8988T (cell line): ENCODE measurements around the gene DNAH12.

ENCODE experiments used
- DNase-seq: peaks from one replicate; pipeline ENCODE4 v3.0.0; 2011

DNAH12 gene, protein sequence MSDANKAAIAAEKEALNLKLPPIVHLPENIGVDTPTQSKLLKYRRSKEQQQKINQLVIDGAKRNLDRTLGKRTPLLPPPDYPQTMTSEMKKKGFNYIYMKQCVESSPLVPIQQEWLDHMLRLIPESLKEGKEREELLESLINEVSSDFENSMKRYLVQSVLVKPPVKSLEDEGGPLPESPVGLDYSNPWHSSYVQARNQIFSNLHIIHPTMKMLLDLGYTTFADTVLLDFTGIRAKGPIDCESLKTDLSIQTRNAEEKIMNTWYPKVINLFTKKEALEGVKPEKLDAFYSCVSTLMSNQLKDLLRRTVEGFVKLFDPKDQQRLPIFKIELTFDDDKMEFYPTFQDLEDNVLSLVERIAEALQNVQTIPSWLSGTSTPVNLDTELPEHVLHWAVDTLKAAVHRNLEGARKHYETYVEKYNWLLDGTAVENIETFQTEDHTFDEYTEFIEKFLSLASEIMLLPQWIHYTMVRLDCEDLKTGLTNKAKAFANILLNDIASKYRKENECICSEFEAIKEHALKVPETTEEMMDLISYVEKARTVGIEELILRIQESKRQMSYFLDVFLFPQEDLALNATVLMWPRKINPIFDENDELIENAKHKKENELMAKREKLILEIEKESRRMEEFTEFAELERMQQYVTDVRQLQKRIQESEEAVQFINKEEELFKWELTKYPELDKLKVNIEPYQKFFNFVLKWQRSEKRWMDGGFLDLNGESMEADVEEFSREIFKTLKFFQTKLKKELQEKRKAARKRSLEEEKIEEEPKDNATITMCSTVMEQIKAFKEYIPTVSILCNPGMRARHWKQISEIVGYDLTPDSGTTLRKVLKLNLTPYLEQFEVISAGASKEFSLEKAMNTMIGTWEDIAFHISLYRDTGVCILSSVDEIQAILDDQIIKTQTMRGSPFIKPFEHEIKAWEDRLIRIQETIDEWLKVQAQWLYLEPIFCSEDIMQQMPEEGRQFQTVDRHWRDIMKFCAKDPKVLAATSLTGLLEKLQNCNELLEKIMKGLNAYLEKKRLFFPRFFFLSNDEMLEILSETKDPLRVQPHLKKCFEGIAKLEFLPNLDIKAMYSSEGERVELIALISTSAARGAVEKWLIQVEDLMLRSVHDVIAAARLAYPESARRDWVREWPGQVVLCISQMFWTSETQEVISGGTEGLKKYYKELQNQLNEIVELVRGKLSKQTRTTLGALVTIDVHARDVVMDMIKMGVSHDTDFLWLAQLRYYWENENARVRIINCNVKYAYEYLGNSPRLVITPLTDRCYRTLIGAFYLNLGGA (N-terminal part only)

DNA sequence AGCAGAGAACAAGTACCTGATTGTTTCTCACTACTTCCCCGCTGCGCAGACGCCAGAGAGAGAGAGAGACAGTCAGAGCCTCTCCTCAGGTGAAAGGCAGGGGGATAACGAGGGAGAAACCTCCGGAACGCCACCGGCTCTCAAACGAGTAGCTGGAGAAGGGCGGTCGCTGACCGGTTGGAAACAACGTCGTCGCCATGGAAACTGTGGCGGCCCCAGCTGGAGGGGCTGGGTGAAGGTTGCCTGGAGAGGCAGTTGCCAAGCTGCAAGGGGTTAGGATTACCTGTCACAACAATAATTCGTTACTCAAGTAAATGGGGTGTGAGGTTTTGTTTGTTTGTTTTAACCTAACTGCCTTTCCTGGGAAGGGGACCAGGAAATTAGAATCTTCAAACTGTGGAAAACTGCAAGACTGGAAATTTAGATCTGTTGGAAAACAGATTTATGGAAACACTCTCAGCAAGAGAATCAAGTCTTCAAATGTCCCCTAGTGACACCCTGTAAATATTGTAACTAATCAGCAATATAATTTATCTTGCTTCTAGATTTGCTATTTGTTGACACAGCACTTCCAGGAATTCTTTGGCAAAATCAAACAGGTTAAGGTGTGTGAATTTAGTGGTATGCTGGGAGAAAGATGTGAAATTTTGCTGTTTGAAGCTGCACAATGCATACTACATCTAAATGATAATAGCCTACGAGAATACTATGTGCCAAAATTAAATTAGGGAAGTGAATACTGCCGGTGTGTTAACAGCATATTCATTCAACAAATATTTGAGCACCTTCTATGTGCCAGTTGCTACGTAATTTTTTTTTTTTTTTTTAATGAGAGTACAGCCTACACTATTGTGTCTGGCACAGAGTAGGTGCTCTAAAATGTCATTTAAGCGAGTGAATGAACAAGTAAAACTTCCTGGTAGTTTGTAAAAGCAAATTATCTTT, at the start of gene DNAH12:
TSS of gene DNAH12 (minus strand) at position 164 of the 945 bp plus-strand sequence. CDS start 1,474 bp downstream, outside the sequence.
- DNase-seq = no peak

DNA sequence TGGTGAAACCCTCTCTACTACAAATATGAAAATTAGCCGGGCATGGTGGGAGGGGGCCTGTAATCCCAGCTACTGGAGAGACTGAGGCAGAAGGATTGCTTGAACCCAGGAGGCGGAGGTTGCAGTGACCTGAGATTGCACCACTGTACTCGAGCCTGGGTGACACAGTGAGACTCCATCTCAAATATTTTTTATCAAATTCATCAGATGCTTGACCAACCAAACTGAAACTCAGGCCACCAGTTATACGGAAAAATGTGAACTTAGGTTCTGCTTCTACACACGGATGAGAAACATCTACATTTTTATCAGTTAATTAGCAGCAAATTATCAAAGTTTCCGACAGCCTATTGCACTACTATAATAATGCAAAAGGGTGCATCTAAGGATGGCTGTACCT, 48.2 kb upstream of the DNAH12 start:
- DNase-seq = no peak

DNA sequence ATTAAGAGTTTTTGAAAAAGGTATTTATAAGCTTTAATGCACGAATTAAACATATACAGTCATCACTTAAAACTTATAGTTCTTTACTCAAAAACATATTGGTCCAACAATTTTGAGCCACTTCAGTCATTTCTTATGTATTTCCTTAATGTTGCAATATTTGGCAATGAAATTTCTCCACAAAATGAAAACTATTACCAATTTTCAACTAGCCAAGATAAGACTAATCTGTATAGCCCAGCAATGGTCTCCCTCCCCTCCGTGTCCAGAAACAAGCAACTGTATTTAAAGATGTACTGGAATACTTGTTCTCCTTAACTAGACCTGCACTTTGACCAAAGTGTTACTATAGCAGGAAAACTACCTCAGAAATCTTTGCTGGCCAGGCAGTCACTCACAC, 43.8 kb upstream of the DNAH12 start:
- no peak for DNase-seq

DNA sequence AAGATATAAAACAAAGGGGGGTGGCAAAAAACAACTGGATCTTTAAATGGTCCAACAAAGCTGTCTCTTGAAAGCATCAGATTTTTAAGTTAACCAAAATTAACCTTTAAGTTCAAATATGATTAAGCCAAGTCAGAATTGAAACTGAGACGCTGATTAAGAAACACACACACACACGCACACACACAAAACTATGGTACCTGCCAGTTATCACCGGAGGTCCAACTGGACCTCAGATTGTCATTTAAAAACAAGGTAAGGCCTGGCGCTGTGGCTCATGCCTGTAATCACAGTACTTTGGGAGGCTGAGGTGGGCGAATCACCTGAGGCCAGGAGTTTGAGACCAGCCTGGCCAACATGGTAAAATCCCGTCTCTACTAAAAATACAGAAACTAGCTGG, 42.6 kb upstream of the DNAH12 start:
- no peak for DNase-seq

DNA sequence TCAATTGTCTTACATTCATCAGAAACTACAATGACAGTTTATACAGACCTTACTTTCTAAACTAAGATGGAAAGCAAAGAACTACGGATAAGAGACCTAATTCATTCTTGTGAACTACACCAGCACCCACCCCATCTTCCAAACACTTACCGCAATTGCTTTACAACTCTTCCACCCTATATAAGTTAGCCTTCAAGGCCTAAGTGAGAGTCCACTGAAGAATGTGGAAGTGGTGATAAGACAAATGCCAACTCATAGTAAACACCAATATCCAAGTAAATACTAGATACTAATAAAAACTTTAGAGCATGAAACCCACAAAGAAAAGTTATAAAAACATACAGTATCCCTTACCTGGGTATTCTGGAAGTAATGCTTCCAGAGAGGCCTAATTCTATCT, 39.4 kb upstream of the DNAH12 start:
- DNase-seq = no peak

DNA sequence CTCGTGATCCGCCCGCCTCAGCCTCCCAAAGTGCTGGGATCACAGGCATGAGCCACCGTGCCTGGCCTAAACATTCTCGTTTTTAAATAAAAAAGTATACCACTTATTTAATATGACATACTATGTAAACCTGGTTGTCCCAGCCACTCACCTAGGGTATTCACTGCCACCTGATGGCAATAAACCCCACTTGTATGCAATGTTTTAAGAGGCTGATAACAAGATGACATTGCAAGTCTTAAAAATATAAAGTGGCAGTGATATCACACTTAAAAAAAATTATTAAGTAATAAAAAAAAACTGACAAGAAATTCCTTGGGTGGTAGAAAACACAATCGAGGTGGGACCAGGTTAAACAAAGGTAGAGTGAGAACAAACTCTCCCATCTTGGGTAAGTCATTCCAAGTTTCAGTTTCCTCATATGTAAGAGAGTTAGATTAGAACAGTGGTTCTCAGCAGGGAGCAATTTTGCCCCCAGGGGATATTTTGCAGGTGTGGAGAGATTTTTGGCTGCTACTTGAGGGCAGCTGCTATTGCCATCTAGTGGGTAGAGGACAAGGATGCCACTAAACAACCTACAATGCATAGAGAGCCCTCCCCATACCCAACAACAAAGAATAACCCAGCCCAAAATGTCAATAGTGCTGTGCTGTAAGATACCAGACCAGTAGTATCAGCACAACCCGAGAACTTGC, 38.5 kb upstream of the DNAH12 start:
- no peak for DNase-seq

DNA sequence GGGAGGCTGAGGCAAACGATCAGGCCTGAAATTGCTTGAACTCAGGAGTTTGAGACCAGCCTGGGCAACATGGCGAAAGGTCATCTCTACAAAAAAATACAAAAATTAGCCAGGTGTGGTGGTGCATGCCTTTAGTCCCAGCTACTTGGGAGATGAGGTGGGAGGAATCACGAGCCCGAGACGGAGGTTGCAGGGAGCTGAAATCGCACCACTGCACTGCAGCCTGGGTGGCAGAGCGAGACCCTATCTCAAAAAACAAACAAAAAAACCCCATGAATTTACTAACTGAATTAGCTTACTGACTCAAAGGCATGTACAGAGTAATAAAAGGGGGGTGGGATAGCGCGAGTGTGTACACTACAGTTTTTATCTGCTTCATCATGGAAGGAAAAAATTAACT, 33.7 kb upstream of the DNAH12 start:
- no peak for DNase-seq

DNA sequence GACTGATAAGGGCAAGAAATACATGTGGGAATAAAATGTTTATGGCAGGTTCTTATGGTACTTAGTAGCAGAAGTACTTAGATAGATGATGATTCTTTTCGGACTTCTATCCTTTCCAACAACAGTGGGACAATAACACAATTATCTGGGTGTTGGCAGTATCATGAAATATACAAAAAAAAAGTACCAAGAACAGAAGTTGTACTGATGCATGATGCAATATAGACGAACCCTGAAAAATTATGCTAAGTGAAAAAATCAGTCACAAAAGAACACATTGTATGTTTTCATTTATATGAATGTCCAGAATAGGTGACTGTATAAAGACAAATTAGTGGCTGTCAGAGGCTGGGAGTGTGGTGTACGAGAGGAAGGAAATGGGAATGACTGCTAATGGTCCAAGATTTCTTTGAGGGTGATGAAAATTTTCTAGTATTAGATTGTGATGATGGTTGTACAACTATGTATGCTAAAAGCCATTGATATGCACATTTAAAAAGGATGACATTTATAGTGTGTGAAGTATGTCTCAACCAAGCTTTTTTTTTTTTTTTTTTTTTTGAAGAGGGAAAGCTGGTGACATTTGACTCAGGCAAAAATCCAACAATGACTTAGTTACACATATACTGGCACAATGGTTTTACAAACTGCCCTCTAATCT, 32.0 kb upstream of the DNAH12 start:
- no peak for DNase-seq

DNA sequence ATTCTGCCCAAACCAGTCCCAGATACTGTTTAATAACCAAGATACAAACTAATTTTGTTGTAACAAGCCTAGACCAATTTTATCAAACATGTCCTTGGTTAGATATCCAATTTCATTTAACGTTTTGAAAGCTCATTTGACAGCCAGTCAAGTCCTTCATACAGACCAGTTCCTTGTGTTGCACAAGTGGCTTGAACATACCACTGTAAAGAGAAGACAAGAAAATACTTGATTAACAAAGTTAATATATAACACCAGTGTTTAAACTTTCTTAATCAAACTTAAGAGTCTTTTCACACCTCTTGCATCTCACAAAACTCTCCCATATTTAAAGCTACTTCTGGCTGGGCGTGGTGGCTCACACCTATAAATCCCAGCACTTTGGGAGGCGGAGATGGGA, 28.0 kb upstream of the DNAH12 start:
- no peak for DNase-seq

DNA sequence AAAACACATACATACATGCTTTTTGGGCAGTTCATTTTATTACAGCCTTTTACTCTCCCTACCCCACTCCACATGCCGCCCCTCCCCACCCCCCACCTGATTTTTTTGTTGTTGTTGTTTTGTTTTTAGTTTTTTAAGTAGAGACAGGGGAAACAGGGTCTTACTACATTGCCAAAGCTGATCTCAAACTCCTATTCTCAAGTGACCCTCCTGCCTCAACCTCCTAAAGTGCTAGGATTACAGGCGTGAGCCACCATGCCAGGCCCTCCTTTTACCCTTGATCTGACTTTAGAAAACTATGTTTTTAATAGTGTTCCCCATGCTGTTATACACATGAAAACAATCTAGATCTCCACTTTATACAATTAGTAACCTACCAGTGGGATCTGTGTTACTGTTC, 26.7 kb upstream of the DNAH12 start:
- DNase-seq = no peak

DNA sequence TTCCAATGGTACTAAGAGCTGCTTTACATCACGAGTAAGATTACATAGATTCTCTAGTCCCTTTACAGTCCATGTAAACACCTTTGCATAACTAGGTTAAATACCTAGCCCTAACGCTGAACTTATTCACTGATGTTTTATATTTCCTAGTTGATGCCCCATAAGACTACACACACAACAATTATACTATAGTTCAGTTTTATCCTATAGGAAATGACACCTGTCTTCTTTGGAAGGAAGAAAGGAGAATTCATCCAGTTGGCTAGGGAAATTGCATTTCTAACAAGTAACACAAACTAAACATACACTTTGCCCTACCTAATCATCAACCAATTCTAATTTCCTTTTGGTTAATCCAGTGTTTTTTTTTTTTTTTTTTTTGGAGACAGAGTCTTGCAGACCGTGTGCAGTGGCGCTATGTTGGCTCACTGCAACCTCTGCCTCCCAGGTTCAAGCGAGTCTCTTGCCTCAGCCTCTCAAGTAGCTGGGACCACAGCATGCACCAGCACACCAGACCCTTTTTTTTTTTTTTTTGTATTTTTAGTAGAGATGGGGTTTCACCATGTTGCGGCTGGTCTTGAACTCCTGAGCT, 25.8 kb upstream of the DNAH12 start:
- DNase-seq = no peak

DNA sequence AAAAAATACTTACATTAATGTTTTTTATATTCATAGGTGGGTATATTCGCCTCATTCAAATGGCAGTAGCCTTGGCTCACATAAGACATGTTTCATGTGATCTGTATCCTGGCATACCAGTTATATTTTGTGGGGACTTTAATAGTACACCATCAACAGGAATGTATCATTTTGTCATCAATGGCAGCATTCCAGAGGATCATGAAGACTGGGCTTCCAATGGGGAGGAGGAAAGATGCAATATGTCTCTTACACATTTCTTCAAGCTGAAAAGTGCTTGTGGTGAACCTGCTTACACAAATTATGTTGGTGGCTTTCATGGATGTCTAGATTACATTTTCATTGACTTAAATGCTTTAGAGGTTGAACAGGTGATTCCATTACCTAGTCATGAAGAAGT, 15.4 kb upstream of the DNAH12 start:
- DNase-seq = no peak

DNA sequence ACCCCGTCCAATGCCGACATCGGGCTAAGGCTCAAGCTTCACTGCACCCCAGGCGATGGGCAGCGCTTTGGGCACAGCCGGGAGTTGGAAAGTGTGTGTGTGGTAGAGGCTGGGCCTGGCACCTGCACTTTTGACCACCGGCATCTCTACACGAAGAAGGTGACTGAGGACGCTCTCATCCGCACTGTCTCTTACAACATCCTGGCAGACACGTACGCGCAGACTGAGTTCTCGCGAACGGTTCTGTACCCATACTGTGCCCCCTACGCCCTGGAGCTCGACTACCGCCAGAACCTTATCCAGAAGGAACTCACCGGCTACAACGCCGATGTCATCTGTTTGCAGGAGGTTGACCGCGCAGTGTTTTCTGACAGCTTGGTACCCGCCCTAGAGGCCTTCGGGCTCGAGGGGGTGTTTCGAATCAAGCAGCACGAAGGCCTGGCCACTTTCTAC, 13.0 kb upstream of the DNAH12 start:
- peak; percentile 39 for DNase-seq

DNA sequence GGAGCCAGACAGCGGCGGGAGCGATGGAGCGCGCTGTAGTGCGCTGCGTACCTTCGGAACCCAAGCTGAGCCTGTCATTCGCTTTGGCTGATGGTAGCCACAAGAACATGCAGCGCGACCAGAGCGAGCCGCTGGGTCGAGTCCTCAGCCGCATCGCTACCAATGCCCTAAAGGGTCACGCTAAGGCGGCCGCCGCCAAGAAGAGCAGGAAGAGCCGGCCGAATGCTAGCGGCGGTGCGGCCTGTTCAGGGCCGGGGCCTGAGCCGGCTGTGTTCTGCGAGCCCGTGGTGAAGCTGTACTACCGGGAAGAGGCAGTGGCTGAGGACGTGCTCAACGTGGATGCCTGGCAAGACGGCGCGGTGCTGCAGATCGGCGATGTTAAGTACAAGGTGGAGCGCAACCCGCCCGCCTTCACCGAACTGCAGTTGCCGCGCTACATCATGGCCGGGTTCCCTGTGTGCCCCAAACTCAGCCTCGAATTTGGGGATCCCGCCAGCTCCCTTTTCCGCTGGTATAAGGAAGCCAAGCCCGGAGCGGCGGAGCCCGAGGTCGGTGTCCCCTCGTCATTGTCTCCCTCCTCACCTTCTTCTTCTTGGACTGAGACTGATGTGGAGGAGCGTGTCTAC, 12.4 kb upstream of the DNAH12 start:
- peak; percentile 20 for DNase-seq

DNA sequence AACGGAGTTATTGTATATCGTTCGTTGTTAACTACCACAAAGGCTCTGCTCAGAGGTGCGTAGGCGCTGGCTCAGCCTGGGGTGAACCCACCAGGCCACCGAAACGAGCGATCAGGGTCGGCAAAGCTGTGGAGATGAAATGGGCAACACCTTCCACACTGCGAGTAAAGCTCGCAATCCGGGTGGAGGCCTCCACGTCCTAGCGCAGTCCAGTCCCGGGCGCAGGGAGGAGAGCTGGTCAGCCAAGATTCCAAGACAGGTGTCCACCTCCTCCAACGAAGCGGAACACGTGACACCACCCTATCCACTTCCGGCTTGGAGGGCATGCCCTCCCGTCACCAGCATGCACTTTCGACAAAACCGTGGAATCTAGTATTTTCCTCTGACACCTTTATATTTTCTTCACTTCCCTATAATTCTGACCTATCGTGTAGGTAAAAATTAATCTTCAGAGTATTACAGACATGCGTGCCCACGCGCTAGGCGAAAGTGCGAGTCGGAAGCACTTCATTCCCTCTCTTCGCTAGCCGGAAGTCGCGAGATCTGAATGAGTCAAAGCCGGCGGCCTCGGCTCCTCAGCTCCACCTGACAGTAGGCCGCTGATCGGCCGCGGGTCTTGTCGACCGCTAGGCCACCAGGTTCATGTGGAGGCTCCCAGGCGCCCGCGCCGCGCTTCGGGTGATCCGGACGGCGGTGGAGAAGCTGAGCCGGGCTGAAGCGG, 11.8 kb upstream of the DNAH12 start, which contains the start of gene PDE12:
TSS of gene PDE12 (plus strand) at position 537 of the 721 bp plus-strand sequence. CDS start at position 643, 106 bp downstream.
- DNase-seq = peak; percentile 75

DNA sequence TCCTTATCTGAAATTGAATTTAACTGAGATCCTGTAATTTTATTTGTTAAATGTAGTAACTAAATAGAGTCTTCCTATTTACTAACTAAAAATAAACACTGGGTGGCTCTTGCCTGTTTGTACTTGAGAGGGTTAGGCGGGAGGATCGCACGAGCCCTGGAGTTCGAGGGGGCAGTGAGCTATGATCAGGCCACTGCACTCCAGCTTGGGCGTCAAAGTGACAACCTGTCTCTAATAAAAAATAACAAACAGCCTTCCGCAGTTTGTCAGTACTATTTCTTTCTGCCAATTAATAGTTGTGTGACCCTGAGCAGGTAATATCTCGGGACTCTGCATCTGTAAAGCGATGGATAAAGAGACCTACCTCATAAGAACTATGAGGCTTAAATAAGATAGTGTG, 11.2 kb upstream of the DNAH12 start:
- no peak for DNase-seq

DNA sequence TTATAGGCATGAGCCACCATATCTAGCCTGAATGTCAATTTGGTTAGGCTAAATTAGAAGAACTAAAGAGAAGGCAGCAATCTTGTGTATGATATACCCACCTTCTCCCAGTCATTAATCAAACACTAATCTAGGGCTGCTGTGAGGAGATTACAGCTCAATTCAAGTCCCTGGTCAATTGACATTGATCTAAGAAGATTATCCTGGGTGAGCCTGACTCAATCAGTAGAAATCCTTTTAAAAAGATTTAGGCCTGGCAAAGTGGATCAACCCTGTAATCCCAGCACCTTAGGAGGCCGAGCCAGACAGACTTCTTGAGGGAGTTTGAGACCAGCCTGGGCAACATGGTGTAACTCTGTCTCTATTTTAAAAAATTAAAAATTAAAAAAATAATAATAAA, 2.5 kb upstream of the DNAH12 start:
- no peak for DNase-seq

DNA sequence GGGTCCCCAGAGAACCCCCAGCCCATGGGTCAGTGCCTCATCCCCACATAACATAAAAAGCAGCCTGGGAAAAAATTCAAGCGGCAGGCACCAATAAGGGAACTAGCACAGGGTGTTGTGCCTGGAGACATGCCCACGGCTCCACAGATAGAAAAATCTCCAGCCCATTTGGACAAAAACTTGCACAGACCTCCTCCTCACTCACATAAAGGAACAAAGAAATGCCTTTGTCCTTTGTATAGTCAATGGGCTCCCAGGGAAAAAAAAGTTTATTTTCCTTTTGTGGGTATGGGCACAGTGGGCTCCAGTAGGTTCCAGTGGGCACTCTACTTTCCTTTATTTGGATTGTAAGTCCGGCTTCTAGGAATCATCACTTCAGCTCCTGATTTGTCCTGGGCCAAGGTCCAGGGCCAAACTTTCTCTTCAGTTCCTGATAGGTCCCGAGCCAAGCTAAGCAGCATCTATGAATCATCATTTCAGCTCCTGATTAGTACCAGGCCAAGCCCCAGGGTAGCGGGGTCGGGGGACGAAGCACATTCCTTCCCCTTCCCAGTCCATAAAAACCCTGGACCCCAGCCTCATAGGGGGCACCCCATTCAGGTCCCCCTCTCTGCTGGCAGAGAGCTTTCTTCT, 1.6 kb upstream of the DNAH12 start:
- DNase-seq = no peak
